H1 (cell line): ENCODE measurements around the gene PPP6C. TPM values are rescaled to one million over a fixed set of nuclear protein-coding genes. Genes with fewer than 3 reads are reported as not detected.

Experiments used
- CTCF ChIA-PET: fragments of 300-600 bp; sonication (Branson Sonifier 250); formaldehyde crosslinking; loops from one replicate; lab custom pipeline; 2021; ENCODE audit not compliant: partially characterized antibody; lab: Charles Lee
- POLR2A ChIA-PET: fragments of 300-600 bp; sonication (Branson Sonifier 250); formaldehyde crosslinking; loops from one replicate; lab custom pipeline; 2021; ENCODE audit warnings: inconsistent platforms; ENCODE audit not compliant: partially characterized antibody; lab: Charles Lee
- DNase-seq, 2 experiments: peaks; one replicate each; pipeline versions ENCODE4 v3.0.0 to v3.0.0-alpha.2; 2010 to 2022; ENCODE audit warnings: low spot score in 2 of 2, low read depth in 1 of 2, mixed read lengths in 1 of 2
- FAIRE-seq: peaks from 2 replicates; lab custom pipeline; 2011; peaks lifted over from hg19 to GRCh38; lab: Jason Lieb, UNC
- H2AFZ ChIP-seq: 2 replicates; pipeline ENCODE4 v1.8.1; 2012; ENCODE audit warnings: low read length, inconsistent platforms
- H2AK5ac ChIP-seq: 2 replicates; pipeline ENCODE4 v1.6.1; 2013; ENCODE audit warnings: low read depth, low read length
- H2BK120ac ChIP-seq: replicated peaks from 2 replicates; pipeline ENCODE3; 2013; ENCODE audit warnings: low read depth, low read length, inconsistent platforms
- H2BK12ac ChIP-seq: 2 replicates; pipeline ENCODE4 v1.6.1; 2013; ENCODE audit warnings: low read depth, low read length
- H2BK15ac ChIP-seq: 2 replicates; pipeline ENCODE4 v1.6.1; 2013; ENCODE audit warnings: low read length
- H2BK20ac ChIP-seq: 2 replicates; pipeline ENCODE4 v1.6.1; 2013; ENCODE audit warnings: low read length
- H2BK5ac ChIP-seq: 2 replicates; pipeline ENCODE4 v1.6.1; 2013; ENCODE audit warnings: low read depth, low read length
- H3K14ac ChIP-seq: 2 replicates; pipeline ENCODE4 v1.6.1; 2013; ENCODE audit warnings: inconsistent platforms; ENCODE audit not compliant: insufficient read length
- H3K18ac ChIP-seq: 2 replicates; pipeline ENCODE4 v1.6.1; 2013; ENCODE audit warnings: low read length; ENCODE audit errors: extremely low read depth
- H3K23ac ChIP-seq: 2 replicates; pipeline ENCODE4 v1.6.1; 2013; ENCODE audit warnings: inconsistent platforms; ENCODE audit not compliant: insufficient read length
- H3K23me2 ChIP-seq: 2 replicates; pipeline ENCODE4 v1.6.1; 2013; ENCODE audit warnings: low read depth, low read length
- H3K27ac ChIP-seq: 2 replicates; pipeline ENCODE4 v1.6.1; 2011; ENCODE audit warnings: low read depth, low read length, inconsistent platforms
- H3K27me3 ChIP-seq, 4 experiments: replicated peaks in 1 of 4; 1 replicate in 1 of 4; 2 replicates in 3 of 4; pipeline versions ENCODE4 v1.6.1 to v1.8.1; 2011 to 2013; ENCODE audit warnings: low read length in 3 of 4, mild to moderate bottlenecking in 3 of 4, inconsistent platforms in 2 of 4, mixed read lengths in 2 of 4, moderate library complexity in 1 of 4; ENCODE audit not compliant: control insufficient read depth in 3 of 4, insufficient read depth in 3 of 4; ENCODE audit errors: extremely low read depth in 1 of 4
- H3K36me3 ChIP-seq, 4 experiments: 2 replicates each; pipeline versions ENCODE4 v1.6.1 to v1.8.1; 2011 to 2013; ENCODE audit warnings: mild to moderate bottlenecking in 4 of 4, low read length in 3 of 4, moderate library complexity in 2 of 4, control low read depth in 1 of 4, inconsistent platforms in 1 of 4; ENCODE audit not compliant: insufficient read depth in 4 of 4, control insufficient read depth in 2 of 4
- H3K4ac ChIP-seq: replicated peaks from 2 replicates; pipeline ENCODE3; 2013; ENCODE audit warnings: low read length, low read depth, mixed read lengths, inconsistent platforms; ENCODE audit not compliant: insufficient read length
- H3K4me1 ChIP-seq, 4 experiments: replicated peaks in 1 of 4; 1 replicate in 1 of 4; 2 replicates in 3 of 4; pipeline versions ENCODE4 v1.6.1 to v1.8.1; 2011 to 2013; ENCODE audit warnings: low read length in 3 of 4, inconsistent platforms in 2 of 4, mixed read lengths in 1 of 4; ENCODE audit not compliant: insufficient read depth in 4 of 4, control insufficient read depth in 3 of 4
- H3K4me2 ChIP-seq, 2 experiments: 2 replicates each; pipeline versions ENCODE4 v1.6.1 to v1.8.1; 2011 to 2013; ENCODE audit warnings: low read depth in 2 of 2, low read length in 2 of 2, control low read depth in 1 of 2, inconsistent platforms in 1 of 2, mild to moderate bottlenecking in 1 of 2; ENCODE audit not compliant: insufficient read depth in 1 of 2
- H3K4me3 ChIP-seq, 4 experiments: fragments of 200-600, 300-600 bp in 1 of 4; sonication (generic), shearing (Covaris generic), sonication (Bioruptor Twin) in 1 of 4; 2 replicates each; pipeline versions ENCODE4 v1.5.1 to v1.8.1; 2011 to 2016; ENCODE audit warnings: low read length in 4 of 4, low read depth in 3 of 4, control low read depth in 2 of 4, inconsistent platforms in 2 of 4, mild to moderate bottlenecking in 2 of 4, mixed read lengths in 1 of 4, moderate library complexity in 1 of 4; ENCODE audit not compliant: insufficient read depth in 2 of 4; ENCODE audit errors: extremely low read depth in 1 of 4
- H3K56ac ChIP-seq: replicated peaks from 2 replicates; pipeline ENCODE3; 2013; ENCODE audit warnings: low read depth, mild to moderate bottlenecking, mixed read lengths, low read length, inconsistent platforms; ENCODE audit not compliant: insufficient read length
- H3K79me1 ChIP-seq: 2 replicates; pipeline ENCODE4 v1.6.1; 2013; ENCODE audit warnings: low read depth, low read length, control low read depth
- H3K79me2 ChIP-seq, 2 experiments: 2 replicates each; pipeline versions ENCODE4 v1.6.1 to v1.8.1; 2012 to 2013; ENCODE audit warnings: low read length in 2 of 2, mild to moderate bottlenecking in 2 of 2, inconsistent platforms in 1 of 2; ENCODE audit not compliant: insufficient read depth in 2 of 2, control insufficient read depth in 1 of 2
- H3K9ac ChIP-seq, 4 experiments: replicated peaks in 1 of 4; 1 replicate in 1 of 4; 2 replicates in 3 of 4; pipeline versions ENCODE4 v1.6.1 to v1.8.1; 2011 to 2013; ENCODE audit warnings: low read depth in 3 of 4, low read length in 3 of 4, control low read depth in 2 of 4, mild to moderate bottlenecking in 2 of 4, moderate library complexity in 2 of 4, inconsistent platforms in 1 of 4; ENCODE audit errors: extremely low read depth in 1 of 4
- H3K9me3 ChIP-seq, 2 experiments: 2 replicates each; pipeline versions ENCODE4 v1.6.1 to v1.8.1; 2012 to 2013; ENCODE audit warnings: mild to moderate bottlenecking in 2 of 2, moderate library complexity in 2 of 2, control low read depth in 1 of 2, inconsistent platforms in 1 of 2, low read depth in 1 of 2, low read length in 1 of 2, mixed read lengths in 1 of 2; ENCODE audit not compliant: insufficient read depth in 2 of 2
- H4K20me1 ChIP-seq, 2 experiments: replicated peaks in 1 of 2; 2 replicates each; pipeline versions ENCODE3 to v1.8.1; 2011 to 2013; ENCODE audit warnings: inconsistent platforms in 2 of 2, low read length in 2 of 2, mild to moderate bottlenecking in 1 of 2; ENCODE audit not compliant: insufficient read depth in 2 of 2, control insufficient read depth in 1 of 2
- H4K5ac ChIP-seq: 2 replicates; pipeline ENCODE4 v1.6.1; 2013; ENCODE audit warnings: low read length, low read depth, mixed read lengths, inconsistent platforms; ENCODE audit not compliant: insufficient read length
- H4K8ac ChIP-seq: 2 replicates; pipeline ENCODE4 v1.8.0; 2013; ENCODE audit warnings: mild to moderate bottlenecking, moderate library complexity, low read length, inconsistent platforms; ENCODE audit not compliant: insufficient read depth; ENCODE audit errors: extremely low read depth
- H4K91ac ChIP-seq: replicated peaks from 2 replicates; pipeline ENCODE3; 2013; ENCODE audit warnings: low read length, mixed read lengths, inconsistent platforms; ENCODE audit not compliant: insufficient read length
- ASH2L ChIP-seq: fragments of 200-600, 300-600 bp; sonication (generic); IDR thresholded peaks from one replicate; pipeline ENCODE4 v1.7.1; 2017; ENCODE audit warnings: low read length
- CHD2 ChIP-seq: IDR thresholded peaks from 2 replicates; pipeline ENCODE4 v1.6.1; 2012; ENCODE audit warnings: low read length, improper control_type of control experiment
- CTBP2 ChIP-seq: IDR thresholded peaks from 2 replicates; pipeline ENCODE4 v1.7.0; 2011; ENCODE audit warnings: borderline replicate concordance, mild to moderate bottlenecking, moderate library complexity, mixed read lengths, low read length; ENCODE audit not compliant: insufficient read depth, insufficient read length
- GABPA ChIP-seq: IDR thresholded peaks from 2 replicates; pipeline ENCODE4 v1.6.1; 2011; ENCODE audit warnings: mild to moderate bottlenecking, low read length, moderate library complexity, borderline replicate concordance; ENCODE audit not compliant: insufficient read depth
- GTF2F1 ChIP-seq: IDR thresholded peaks from 2 replicates; pipeline ENCODE4 v1.6.1; 2012; ENCODE audit warnings: low read depth, low read length, improper control_type of control experiment, borderline replicate concordance
- HDAC6 ChIP-seq: IDR thresholded peaks from one replicate; pipeline ENCODE4 v1.7.1; 2012; ENCODE audit warnings: low read depth, mild to moderate bottlenecking, inconsistent platforms, low read length, moderate library complexity
- JUN ChIP-seq: IDR thresholded peaks from 2 replicates; pipeline ENCODE4 v1.6.1; 2011; ENCODE audit warnings: low read depth, mild to moderate bottlenecking, improper control_type of control experiment, low read length
- RFX5 ChIP-seq: IDR thresholded peaks from 2 replicates; pipeline ENCODE4 v1.6.1; 2011; ENCODE audit warnings: low read depth, low read length, improper control_type of control experiment, borderline replicate concordance
- SP2 ChIP-seq: IDR thresholded peaks from 2 replicates; pipeline ENCODE4 v1.6.1; 2012; ENCODE audit warnings: mild to moderate bottlenecking, low read length, inconsistent platforms
- SRF ChIP-seq: IDR thresholded peaks from 2 replicates; pipeline ENCODE4 v1.6.1; 2011; ENCODE audit warnings: mild to moderate bottlenecking, low read depth, low read length, moderate library complexity
- SUZ12 ChIP-seq: fragments of 200-600 bp; sonication (generic); IDR thresholded peaks from 2 replicates; pipeline ENCODE4 v1.6.1; 2012; ENCODE audit warnings: mild to moderate bottlenecking, inconsistent platforms, low read length, moderate library complexity, mixed read lengths
- TBP ChIP-seq: IDR thresholded peaks from 2 replicates; pipeline ENCODE4 v1.6.1; 2011; ENCODE audit warnings: low read depth, low read length, improper control_type of control experiment
- TCF12 ChIP-seq: IDR thresholded peaks from 2 replicates; pipeline ENCODE4 v1.6.1; 2011; ENCODE audit warnings: low read depth, mild to moderate bottlenecking, low read length
- TEAD4 ChIP-seq: IDR thresholded peaks from 2 replicates; pipeline ENCODE4 v1.6.1; 2012; ENCODE audit warnings: low read depth, low read length, inconsistent platforms, mixed read lengths
- WGBS, 2 experiments: shearing (Covaris generic) in 1 of 2; methylation state at CpG; one replicate each; pipeline versions ENCODE4 v1.1.6 to v1.1.7; 2013 to 2015; ENCODE audit warnings: low lambda C conversion rate in 2 of 2, mixed read lengths in 2 of 2, inconsistent platforms in 1 of 2, low coverage in 1 of 2, missing lambda C conversion rate in 1 of 2; ENCODE audit not compliant: insufficient replicate concordance in 2 of 2, insufficient coverage in 1 of 2, insufficient read length in 1 of 2; ENCODE audit errors: extremely low coverage in 1 of 2, missing lambda C conversion rate in 1 of 2; 5-methylcytosine and 5-hydroxymethylcytosine counted together
- polyA plus RNA-seq, 7 experiments: library from polyadenylated mRNA; depleted of rRNA in 3 of 7; stranded (reverse) in 5 of 7; unstranded in 2 of 7; fragments of >200 nt in 5 of 7; fragments of 200-250 nt in 2 of 7; gene quantifications; 1 replicate in 5 of 7; 2 replicates in 1 of 7; 4 replicates in 1 of 7; pipeline versions ENCODE4 v1.2.1 to v1.2.3, GENCODE V29; 2011 to 2013; ENCODE audit warnings: missing spikeins in 2 of 7, mixed read lengths in 2 of 7
- total RNA-seq: library from RNA; stranded (reverse); fragmentation: NEBNext Ultra II Directional; extraction: Animal tissue kit (Norgen Biotek cat#: 25700); gene quantifications from 2 replicates; pipeline ENCODE4 v1.2.1, GENCODE V29; 2021

The PPP6C gene
- total and polyA plus RNA-seq, 2 of the 8 experiments (the other 6 are each of a cell fraction or from before 2014, with no cell fraction given) = 22.8 to 52.3 TPM

DNA sequence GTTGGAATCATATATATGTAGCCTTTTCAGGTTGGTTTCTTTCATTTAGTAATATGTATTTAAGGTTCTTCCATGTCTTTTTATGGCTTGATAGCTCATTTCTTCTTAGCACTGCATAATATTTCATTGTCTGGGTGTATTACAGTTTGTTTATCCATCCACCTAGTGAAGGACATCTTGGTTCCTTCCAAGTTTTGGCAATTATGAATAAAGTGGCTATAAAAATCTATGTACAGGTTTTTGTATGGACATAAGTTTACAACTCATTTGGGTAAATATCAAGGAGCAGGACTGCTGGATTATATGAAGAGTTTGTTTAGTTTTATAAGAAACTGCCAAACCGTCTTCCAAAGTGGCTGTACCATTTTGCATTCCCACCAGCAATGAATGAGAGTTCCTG, 11.7 kb downstream of the PPP6C start:
- no peaks in the 10 kb centered on the region for H3K23me2 ChIP-seq
- no peak overlapping the region for H3K9ac ChIP-seq
- H2BK5ac ChIP-seq = no peak overlapping the region
- no peak overlapping the region for H3K18ac ChIP-seq
- H3K36me3 ChIP-seq = no peaks in the 10 kb centered on the region
- H2BK15ac ChIP-seq = no peak overlapping the region
- H3K27me3 ChIP-seq = no peaks in the 10 kb centered on the region
- H2AK5ac ChIP-seq = no peak overlapping the region
- H3K4me2 ChIP-seq = no peak overlapping the region
- H3K14ac ChIP-seq = no peak overlapping the region
- FAIRE-seq (no peak), DNase-seq (no peak)
- H4K91ac ChIP-seq = no peak overlapping the region
- no peak overlapping the region for H4K5ac ChIP-seq
- peaks cover 2% of the 10 kb centered on the region; the same call in 1 of the 2 replicates for H3K79me1 ChIP-seq
- H2BK120ac ChIP-seq = no peak overlapping the region
- peaks cover 4 to 87% of the 10 kb centered on the region in 2 experiments; a peak in 3 of 4 replicates for H3K79me2 ChIP-seq
- H4K20me1 ChIP-seq = peaks cover 7 to 9% of the 10 kb centered on the region in 2 experiments
- ChIA-PET POLR2A (no interaction called here), CTCF (no interaction called here)
- no peak overlapping the region for H3K4ac ChIP-seq
- TF ChIP-seq GABPA (no peak), SP2 (no peak), SRF (no peak), TBP (no peak), CTBP2 (no peak), HDAC6 (no peak), TCF12 (no peak), GTF2F1 (no peak), RFX5 (no peak), CHD2 (no peak), TEAD4 (no peak), SUZ12 (no peak), ASH2L (no peak), JUN (no peak)
- no peak overlapping the region for H2BK12ac ChIP-seq
- H3K4me3 ChIP-seq = no peak overlapping the region
- H3K27ac ChIP-seq = no peak overlapping the region
- 95% methylated on average over 1 of the region's 1 CpG; no CpG with 5 or more reads in 1 of the 2 experiments for WGBS, 2 experiments
- H3K4me1 ChIP-seq = no peaks in the 10 kb centered on the region
- H3K9me3 ChIP-seq = no peaks in the 10 kb centered on the region
- no peak overlapping the region for H2BK20ac ChIP-seq
- no peak overlapping the region for H3K56ac ChIP-seq
- no peak overlapping the region for H4K8ac ChIP-seq
- H2AFZ ChIP-seq = no peak overlapping the region
- H3K23ac ChIP-seq = no peak overlapping the region
